ENCODE measurements around the gene RPL31.

The RPL31 gene

GRCh38 chr2:100981011-100981410 is 21.1 kb upstream of the RPL31 start:
- Mint-ChIP-seq H3K27ac (peak overlapping the region; percentile 75), H3K4me1 (peaks cover 52% of the 10 kb centered on the region), H3K27me3 (ENCODE audit: low read depth, poor library complexity) (peaks cover 13% of the 10 kb centered on the region), H3K4me3 (peak overlapping the region; percentile 26), H3K36me3 (ENCODE audit: low read depth) (no peaks in the 10 kb centered on the region), H3K9me3 (no peaks in the 10 kb centered on the region)
- DNase-seq: no peak
- no peak for TF ChIP-seq CTCF (IDR thresholded peaks at IDR 0.05)

- peak overlapping the region; percentile 51 for H3K27ac Mint-ChIP-seq
These were observed 19.6 kb upstream of the RPL31 start for GRCh38 chr2:100982431-100982861.

GRCh38 chr2:100983201-100983600 is 18.9 kb upstream of the RPL31 start:
- no peak overlapping the region for H3K4me3 Mint-ChIP-seq
- peaks cover 33% of the 10 kb centered on the region for H3K4me1 Mint-ChIP-seq
- no peak for TF ChIP-seq CTCF (IDR thresholded peaks at IDR 0.05)
- no peak overlapping the region for H3K27ac Mint-ChIP-seq
- H3K9me3 Mint-ChIP-seq: no peaks in the 10 kb centered on the region
- no peaks in the 10 kb centered on the region for H3K36me3 Mint-ChIP-seq (ENCODE audit: low read depth)
- peaks cover 8% of the 10 kb centered on the region for H3K27me3 Mint-ChIP-seq (ENCODE audit: low read depth, poor library complexity)
- no peak for DNase-seq

More at GRCh38 chr2:100982431-100982861, 19.6 kb upstream of the RPL31 start:
- H3K9me3 Mint-ChIP-seq: no peaks in the 10 kb centered on the region
- peaks cover 40% of the 10 kb centered on the region for H3K4me1 Mint-ChIP-seq
- no peak for DNase-seq
- H3K36me3 Mint-ChIP-seq (ENCODE audit: low read depth): no peaks in the 10 kb centered on the region
- H3K4me3 Mint-ChIP-seq: no peak overlapping the region
- peaks cover 8% of the 10 kb centered on the region for H3K27me3 Mint-ChIP-seq (ENCODE audit: low read depth, poor library complexity)
- TF ChIP-seq CTCF (IDR thresholded peaks at IDR 0.05): no peak

- no peaks in the 10 kb centered on the region for H3K36me3 Mint-ChIP-seq (ENCODE audit: low read depth)
- no peaks in the 10 kb centered on the region for H3K9me3 Mint-ChIP-seq
- no peak overlapping the region for H3K4me3 Mint-ChIP-seq
- H3K27me3 Mint-ChIP-seq (ENCODE audit: low read depth, poor library complexity): peaks cover 8% of the 10 kb centered on the region
- no peak overlapping the region for H3K27ac Mint-ChIP-seq
- no peak for DNase-seq
- no peak for TF ChIP-seq CTCF (IDR thresholded peaks at IDR 0.05)
- H3K4me1 Mint-ChIP-seq: peaks cover 27% of the 10 kb centered on the region
These were observed 18.3 kb upstream of the RPL31 start for GRCh38 chr2:100983684-100984310.

- Mint-ChIP-seq H3K9me3 (no peaks in the 10 kb centered on the region), H3K4me1 (peaks cover 23% of the 10 kb centered on the region), H3K27ac (no peak overlapping the region), H3K4me3 (no peak overlapping the region), H3K36me3 (ENCODE audit: low read depth) (no peaks in the 10 kb centered on the region), H3K27me3 (ENCODE audit: low read depth, poor library complexity) (peaks cover 12% of the 10 kb centered on the region)
- peak; percentile 83 for TF ChIP-seq CTCF (IDR thresholded peaks at IDR 0.05)
- DNase-seq: peak; percentile 83
These were observed 17.2 kb upstream of the RPL31 start for GRCh38 chr2:100984892-100985307.

GRCh38 chr2:100986157-100986556 is 15.9 kb upstream of the RPL31 start:
- Mint-ChIP-seq H3K36me3 (ENCODE audit: low read depth) (no peaks in the 10 kb centered on the region), H3K27me3 (ENCODE audit: low read depth, poor library complexity) (peaks cover 14% of the 10 kb centered on the region), H3K27ac (no peak overlapping the region), H3K4me1 (peaks cover 19% of the 10 kb centered on the region), H3K4me3 (no peak overlapping the region), H3K9me3 (no peaks in the 10 kb centered on the region)
- TF ChIP-seq CTCF (IDR thresholded peaks at IDR 0.05): no peak
- no peak for DNase-seq
